K562 (cell line): Measurements from ENCODE around the gene MSRB3.

Source experiments
- CBX5 ChIP-seq: IDR thresholded peaks from 2 replicates; pipeline ENCODE4 v1.6.1; 2014; ENCODE audit warnings: low read depth, borderline replicate concordance
- E2F3 ChIP-seq: fragments of 250-450 bp; sonication (Bioruptor Pico); IDR thresholded peaks from 2 replicates; pipeline ENCODE4 v1.4.0; 2020; ENCODE audit warnings: mild to moderate bottlenecking
- ESRRA ChIP-seq: fragments of 450-650 bp; IDR thresholded peaks from 2 replicates; pipeline ENCODE4 v1.6.1; 2014; ENCODE audit warnings: low read depth, mild to moderate bottlenecking, moderate library complexity, borderline replicate concordance
- ETV6 ChIP-seq, 3 experiments: fragments of 150-350 bp in 1 of 3; sonication (generic) in 1 of 3; formaldehyde crosslinking in 1 of 3; IDR thresholded peaks; 2 replicates each; pipeline versions ENCODE4 v1.6.1 to v1.8.0; 2014 to 2022; ENCODE audit warnings: borderline replicate concordance in 2 of 3, low read depth in 2 of 3, antibody characterized with exemption in 1 of 3, low read length in 1 of 3, mild to moderate bottlenecking in 1 of 3, missing genetic modification reagents in 1 of 3
- HIVEP1 ChIP-seq: fragments of 250-450 bp; sonication (Bioruptor Pico); IDR thresholded peaks from 2 replicates; pipeline ENCODE4 v1.4.0; 2020; ENCODE audit warnings: mild to moderate bottlenecking
- L3MBTL2 ChIP-seq: fragments of 450-650 bp; IDR thresholded peaks from 2 replicates; pipeline ENCODE4 v1.6.1; 2016; ENCODE audit warnings: mild to moderate bottlenecking, moderate library complexity
- RBM15 ChIP-seq: fragments of 200-400 bp; formaldehyde crosslinking; IDR thresholded peaks from 2 replicates; pipeline ENCODE4 v1.6.1; 2018; ENCODE audit warnings: mild to moderate bottlenecking, low read length, moderate library complexity; ENCODE audit not compliant: insufficient read depth
- SMAD3 ChIP-seq: fragments of 450-650 bp; formaldehyde crosslinking; conservative IDR thresholded peaks from 2 replicates; pipeline ENCODE4 v1.4.0; 2020; ENCODE audit warnings: mild to moderate bottlenecking
- TAF1 ChIP-seq: IDR thresholded peaks from 2 replicates; pipeline ENCODE4 v1.6.1; 2011; ENCODE audit warnings: mild to moderate bottlenecking, low read length, moderate library complexity; ENCODE audit not compliant: insufficient read depth, control insufficient read depth, severe bottlenecking; ENCODE audit errors: extremely low read depth
- ZNF431 ChIP-seq: sonication (generic); formaldehyde crosslinking; IDR thresholded peaks from 2 replicates; pipeline ENCODE4 v1.8.0; 2022; ENCODE audit warnings: mild to moderate bottlenecking, missing genetic modification reagents
- TF ChIP-seq, protein P1 (sequence below): sonication (generic); formaldehyde crosslinking; IDR thresholded peaks from 2 replicates; pipeline ENCODE4 v1.5.0; 2020; ENCODE audit warnings: missing genetic modification reagents
- TF ChIP-seq, protein P2 (sequence below): sonication (generic); formaldehyde crosslinking; IDR thresholded peaks from 2 replicates; pipeline ENCODE4 v1.8.1; 2023; ENCODE audit warnings: mild to moderate bottlenecking, missing genetic modification reagents
- TF ChIP-seq, protein P3 (sequence below): sonication (generic); formaldehyde crosslinking; IDR thresholded peaks from 2 replicates; pipeline ENCODE4 v1.8.1; 2023; ENCODE audit warnings: mild to moderate bottlenecking, missing genetic modification reagents, moderate library complexity

DNA sequence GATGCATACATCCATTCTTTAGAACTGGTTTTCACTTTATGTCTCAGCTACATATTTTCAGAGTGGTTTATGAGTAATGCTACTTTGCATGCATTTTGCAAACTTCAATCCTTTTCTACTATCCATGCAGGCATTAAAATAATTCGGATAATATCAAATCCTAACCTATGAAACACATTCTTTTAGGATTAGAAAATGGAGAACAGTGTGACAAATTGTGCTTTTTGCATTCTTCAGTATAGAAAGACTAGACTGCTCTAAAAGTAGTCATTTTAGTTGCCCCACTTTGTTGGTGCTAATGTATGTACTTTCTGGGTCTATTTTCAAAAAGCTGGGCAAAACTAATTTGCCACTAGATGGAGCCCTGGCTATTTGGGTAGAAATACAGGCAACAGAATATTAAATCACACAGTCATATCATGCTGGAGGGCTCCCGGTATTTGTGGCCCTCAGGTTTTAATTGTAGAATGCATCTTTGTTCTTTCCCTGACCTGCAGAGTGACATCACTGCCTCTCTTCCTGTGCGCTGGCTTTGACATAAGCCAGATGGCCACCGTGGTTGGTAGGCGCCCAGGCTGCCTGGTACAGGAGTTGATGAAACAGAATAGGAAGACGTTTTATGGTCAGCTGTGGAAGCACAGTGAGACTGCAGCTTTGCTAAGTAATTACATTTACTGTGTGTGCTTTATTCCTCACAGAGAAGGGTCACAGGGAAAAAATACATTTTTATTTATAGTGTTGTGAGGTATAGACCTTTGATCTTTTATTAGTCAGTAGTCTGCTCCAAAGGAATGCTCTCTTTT lies 28.1 kb downstream of the MSRB3 start:
- no peak for TF ChIP-seq ZNF431 (CRISPR knock-in tag)
- no peak for TF ChIP-seq E2F3 (CRISPR knock-in tag)
- no peak for TF ChIP-seq RBM15
- TF ChIP-seq, protein P1, sequence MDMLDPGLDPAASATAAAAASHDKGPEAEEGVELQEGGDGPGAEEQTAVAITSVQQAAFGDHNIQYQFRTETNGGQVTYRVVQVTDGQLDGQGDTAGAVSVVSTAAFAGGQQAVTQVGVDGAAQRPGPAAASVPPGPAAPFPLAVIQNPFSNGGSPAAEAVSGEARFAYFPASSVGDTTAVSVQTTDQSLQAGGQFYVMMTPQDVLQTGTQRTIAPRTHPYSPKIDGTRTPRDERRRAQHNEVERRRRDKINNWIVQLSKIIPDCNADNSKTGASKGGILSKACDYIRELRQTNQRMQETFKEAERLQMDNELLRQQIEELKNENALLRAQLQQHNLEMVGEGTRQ (CRISPR knock-in tag): no peak
- TF ChIP-seq CBX5: no peak
- TF ChIP-seq ESRRA: no peak
- no peak for TF ChIP-seq ETV6 (IDR thresholded peaks at IDR 0.05; ENCODE audit: borderline replicate concordance in 1 of 2, low read depth in 2 of 2, low read length in 1 of 2)
- TF ChIP-seq ETV6 (CRISPR knock-in tag; IDR thresholded peaks at IDR 0.05; ENCODE audit: borderline replicate concordance): no peak
- no peak for TF ChIP-seq SMAD3 (CRISPR knock-in tag)
- TF ChIP-seq L3MBTL2: no peak
- no peak for TF ChIP-seq HIVEP1 (CRISPR knock-in tag)
- TF ChIP-seq, protein P2, sequence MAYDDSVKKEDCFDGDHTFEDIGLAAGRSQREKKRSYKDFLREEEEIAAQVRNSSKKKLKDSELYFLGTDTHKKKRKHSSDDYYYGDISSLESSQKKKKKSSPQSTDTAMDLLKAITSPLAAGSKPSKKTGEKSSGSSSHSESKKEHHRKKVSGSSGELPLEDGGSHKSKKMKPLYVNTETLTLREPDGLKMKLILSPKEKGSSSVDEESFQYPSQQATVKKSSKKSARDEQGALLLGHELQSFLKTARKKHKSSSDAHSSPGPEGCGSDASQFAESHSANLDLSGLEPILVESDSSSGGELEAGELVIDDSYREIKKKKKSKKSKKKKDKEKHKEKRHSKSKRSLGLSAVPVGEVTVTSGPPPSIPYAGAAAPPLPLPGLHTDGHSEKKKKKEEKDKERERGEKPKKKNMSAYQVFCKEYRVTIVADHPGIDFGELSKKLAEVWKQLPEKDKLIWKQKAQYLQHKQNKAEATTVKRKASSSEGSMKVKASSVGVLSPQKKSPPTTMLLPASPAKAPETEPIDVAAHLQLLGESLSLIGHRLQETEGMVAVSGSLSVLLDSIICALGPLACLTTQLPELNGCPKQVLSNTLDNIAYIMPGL (CRISPR knock-in tag): no peak
- TF ChIP-seq, protein P3, sequence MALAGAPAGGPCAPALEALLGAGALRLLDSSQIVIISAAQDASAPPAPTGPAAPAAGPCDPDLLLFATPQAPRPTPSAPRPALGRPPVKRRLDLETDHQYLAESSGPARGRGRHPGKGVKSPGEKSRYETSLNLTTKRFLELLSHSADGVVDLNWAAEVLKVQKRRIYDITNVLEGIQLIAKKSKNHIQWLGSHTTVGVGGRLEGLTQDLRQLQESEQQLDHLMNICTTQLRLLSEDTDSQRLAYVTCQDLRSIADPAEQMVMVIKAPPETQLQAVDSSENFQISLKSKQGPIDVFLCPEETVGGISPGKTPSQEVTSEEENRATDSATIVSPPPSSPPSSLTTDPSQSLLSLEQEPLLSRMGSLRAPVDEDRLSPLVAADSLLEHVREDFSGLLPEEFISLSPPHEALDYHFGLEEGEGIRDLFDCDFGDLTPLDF (CRISPR knock-in tag): no peak
- TF ChIP-seq TAF1: no peak
